Activated CD8-positive, alpha-beta T cell treated with anti-CD3 and anti-CD28 coated beads for 36 hours (primary cell): Measurements from ENCODE around the gene CRACDL. TPM values are rescaled to one million over a fixed set of nuclear protein-coding genes. Genes with fewer than 3 reads are reported as not detected.

Source experiments
- ATAC-seq: fragments of 200-7000 bp; cut with Tn5 transposase; one replicate; pipeline ENCODE4 v1.10.0; 2021; ENCODE audit warnings: mild to moderate bottlenecking, moderate library complexity
- CTCF ChIA-PET: fragments of 350-600 bp; sonication (Branson Sonifier 250); formaldehyde crosslinking; loops from one replicate; lab custom pipeline; 2021; ENCODE audit warnings: antibody characterized with exemption; lab: Charles Lee
- POLR2A ChIA-PET: fragments of 350-600 bp; sonication (Branson Sonifier 250); formaldehyde crosslinking; loops from one replicate; lab custom pipeline; 2021; ENCODE audit warnings: antibody characterized with exemption; lab: Charles Lee
- DNase-seq: peaks from one replicate; pipeline ENCODE4 v3.0.0-alpha.2; 2020
- H3K27ac Mint-ChIP-seq: one replicate; pipeline ENCODE4 v1.8.0; 2021; ENCODE audit warnings: mild to moderate bottlenecking, mixed read lengths
- H3K27me3 Mint-ChIP-seq: one replicate; pipeline ENCODE4 v1.8.0; 2021; ENCODE audit warnings: mixed read lengths
- H3K36me3 Mint-ChIP-seq: one replicate; pipeline ENCODE4 v1.8.0; 2021; ENCODE audit warnings: low read depth, mixed read lengths
- H3K4me1 Mint-ChIP-seq: one replicate; pipeline ENCODE4 v1.8.0; 2021; ENCODE audit warnings: low read depth, mixed read lengths
- H3K4me3 Mint-ChIP-seq: one replicate; pipeline ENCODE4 v1.8.0; 2021; ENCODE audit warnings: mild to moderate bottlenecking, moderate library complexity, mixed read lengths
- H3K9me3 Mint-ChIP-seq: one replicate; pipeline ENCODE4 v1.8.0; 2021; ENCODE audit warnings: mixed read lengths
- CTCF ChIP-seq: fragments of 200-600 bp; IDR thresholded peaks from one replicate; pipeline ENCODE4 v1.8.0; 2022; ENCODE audit warnings: antibody characterized with exemption, mild to moderate bottlenecking
- intact Hi-C: fragments of 100-400 bp; cut with micrococcal nuclease; formaldehyde crosslinking; loops from one replicate; pipeline ENCODE4 v1.10.0; 2022
- total RNA-seq, 2 experiments: library from RNA; stranded (reverse); gene quantifications; one replicate each; pipeline ENCODE4 v1.2.3, GENCODE V29; 2021

Gene CRACDL
- total RNA-seq, 2 experiments from 2014 or later, result 0.09 to 0.38 TPM

- Mint-ChIP-seq H3K4me1 (peaks cover 25% of the 10 kb centered on the region), H3K9me3 (peaks cover 14% of the 10 kb centered on the region), H3K27ac (no peak overlapping the region), H3K27me3 (no peaks in the 10 kb centered on the region), H3K36me3 (peaks cover 8% of the 10 kb centered on the region), H3K4me3 (no peak overlapping the region)
- no peak for DNase-seq
- CTCF ChIA-PET, result interaction anchor here (1.1 kb wide), 1 partner anchor 128 kb away, joined by 3 read pairs; no protein-coding TSS in a partner anchor
- POLR2A ChIA-PET, result interaction anchor here (0.7 to 1.0 kb wide), 2 partner anchors 23 to 47 kb away, joined by 3 read pairs; partner anchors contain the start of gene MGAT4A
- no peak for TF ChIP-seq CTCF
- no peak for ATAC-seq
- intact Hi-C loops, result no loop called here
Measured at GRCh38 chr2:98777710-98778109, 158.3 kb downstream of the CRACDL start.

- no peak overlapping the region for H3K27ac Mint-ChIP-seq
- TF ChIP-seq CTCF, result no peak
- intact Hi-C loops, result no loop called here
- H3K27me3 Mint-ChIP-seq, result no peaks in the 10 kb centered on the region
- no peak overlapping the region for H3K4me3 Mint-ChIP-seq
- peaks cover 8% of the 10 kb centered on the region for H3K9me3 Mint-ChIP-seq
- no peak for ATAC-seq
- H3K36me3 Mint-ChIP-seq, result peaks cover 4% of the 10 kb centered on the region
- H3K4me1 Mint-ChIP-seq, result peaks cover 31% of the 10 kb centered on the region
- POLR2A ChIA-PET, result interaction anchor here (0.7 kb wide), 1 partner anchor 23 kb away, joined by 3 read pairs; no protein-coding TSS in a partner anchor
- DNase-seq, result no peak
- CTCF ChIA-PET, result interaction anchor here (1.1 kb wide), 1 partner anchor 128 kb away, joined by 3 read pairs; no protein-coding TSS in a partner anchor
Measured at GRCh38 chr2:98777076-98777475, 158.9 kb downstream of the CRACDL start.

- ChIA-PET CTCF (interaction anchor here (0.6 to 1.2 kb wide), 2 partner anchors 8 to 127 kb away, joined by 3 to 4 read pairs; no protein-coding TSS in a partner anchor), POLR2A (interaction anchor here (1.0 to 1.2 kb wide), 2 partner anchors 9 to 23 kb away, joined by 3 read pairs; no protein-coding TSS in a partner anchor)
- Mint-ChIP-seq H3K4me3 (no peak overlapping the region), H3K27me3 (no peaks in the 10 kb centered on the region), H3K27ac (peak overlapping the region; percentile 13), H3K4me1 (peaks cover 40% of the 10 kb centered on the region), H3K36me3 (no peaks in the 10 kb centered on the region), H3K9me3 (no peaks in the 10 kb centered on the region)
- no peak for TF ChIP-seq CTCF
- intact Hi-C loops, result no loop called here
- DNase-seq (no peak), ATAC-seq (no peak)
Measured at GRCh38 chr2:98776136-98776535, 159.9 kb downstream of the CRACDL start.

- no peak for ATAC-seq
- Mint-ChIP-seq H3K9me3 (no peaks in the 10 kb centered on the region), H3K4me1 (peaks cover 45% of the 10 kb centered on the region), H3K27me3 (no peaks in the 10 kb centered on the region), H3K27ac (no peak overlapping the region), H3K4me3 (no peak overlapping the region), H3K36me3 (peaks cover 2% of the 10 kb centered on the region)
- TF ChIP-seq CTCF, result no peak
- ChIA-PET POLR2A (interaction anchor here (1.0 to 1.2 kb wide), 2 partner anchors 10 to 24 kb away, joined by 3 read pairs; no protein-coding TSS in a partner anchor), CTCF (interaction anchor here (0.6 to 1.2 kb wide), 3 partner anchors 7 to 257 kb away, joined by 3 to 4 read pairs (median 3); no protein-coding TSS in a partner anchor)
- DNase-seq, result no peak
- intact Hi-C loops, result no loop called here
Measured at GRCh38 chr2:98775146-98775986, 160.7 kb downstream of the CRACDL start.
